ENCODE data around the gene SLC11A1.

Gene SLC11A1

DNA sequence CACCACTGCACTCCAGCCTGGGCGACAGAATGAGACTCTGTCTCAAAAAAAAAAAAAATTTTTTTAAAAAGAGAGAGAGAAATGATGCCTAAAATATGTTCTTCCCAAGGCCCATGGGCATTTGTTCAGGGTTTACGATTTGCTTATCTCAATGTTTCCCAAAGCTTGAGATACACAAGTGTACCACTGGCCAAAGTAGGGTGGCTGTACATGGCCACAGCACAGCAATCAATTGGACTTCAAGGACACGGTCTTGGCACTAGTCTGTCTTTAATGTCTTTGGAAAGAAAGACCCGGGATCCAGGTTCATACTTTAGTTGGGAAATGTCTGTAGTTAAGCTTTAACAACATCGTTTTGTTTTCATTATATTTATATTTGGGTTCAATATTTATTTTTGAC is 34.9 kb upstream of the SLC11A1 start:
- H3K27me3 ChIP-seq (ENCODE audit: insufficient read depth, low read length) = no peaks in the 10 kb centered on the region
- no peaks in the 10 kb centered on the region for H3K4me1 ChIP-seq (ENCODE audit: insufficient read depth, low read length)
- H3K4me3 ChIP-seq (ENCODE audit: low read length) = no peak overlapping the region
- no peak overlapping the region for H3K9ac ChIP-seq (ENCODE audit: low read depth, low read length)
- H3K9me3 ChIP-seq (ENCODE audit: insufficient read depth, low read depth, low read length) = peaks cover 5% of the 10 kb centered on the region
- H3K36me3 ChIP-seq (ENCODE audit: insufficient read depth, low read depth, low read length) = no peaks in the 10 kb centered on the region
- H3K27ac ChIP-seq (ENCODE audit: low read length) = no peak overlapping the region

DNA sequence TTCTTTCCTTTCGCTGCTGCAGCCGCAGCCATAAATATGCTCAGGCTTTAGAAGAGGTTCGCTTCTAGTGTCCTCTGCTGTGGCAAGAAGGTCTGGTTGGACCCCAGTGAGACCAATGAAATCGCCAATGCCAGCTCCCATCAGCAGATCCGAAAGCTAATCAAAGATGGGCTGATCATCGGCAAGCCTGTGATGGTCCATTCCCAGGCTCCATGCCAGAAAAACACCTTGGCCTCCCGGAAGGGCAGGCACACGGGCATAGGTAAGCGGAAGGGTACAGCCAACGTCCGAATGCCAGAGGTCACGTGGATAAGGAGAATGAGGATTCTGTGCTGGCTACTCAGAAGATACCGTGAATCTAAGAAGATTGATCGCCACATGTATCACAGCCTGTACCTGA is 28.0 kb upstream of the SLC11A1 start:
- H3K9me3 ChIP-seq (ENCODE audit: insufficient read depth, low read depth, low read length) = peaks cover 5% of the 10 kb centered on the region
- H3K9ac ChIP-seq (ENCODE audit: low read depth, low read length) = no peak overlapping the region
- no peaks in the 10 kb centered on the region for H3K27me3 ChIP-seq (ENCODE audit: insufficient read depth, low read length)
- H3K4me1 ChIP-seq (ENCODE audit: insufficient read depth, low read length) = no peaks in the 10 kb centered on the region; the same call in 1 of the 2 replicates
- no peak overlapping the region for H3K27ac ChIP-seq (ENCODE audit: low read length)
- no peaks in the 10 kb centered on the region for H3K36me3 ChIP-seq (ENCODE audit: insufficient read depth, low read depth, low read length)
- H3K4me3 ChIP-seq (ENCODE audit: low read length) = no peak overlapping the region

DNA sequence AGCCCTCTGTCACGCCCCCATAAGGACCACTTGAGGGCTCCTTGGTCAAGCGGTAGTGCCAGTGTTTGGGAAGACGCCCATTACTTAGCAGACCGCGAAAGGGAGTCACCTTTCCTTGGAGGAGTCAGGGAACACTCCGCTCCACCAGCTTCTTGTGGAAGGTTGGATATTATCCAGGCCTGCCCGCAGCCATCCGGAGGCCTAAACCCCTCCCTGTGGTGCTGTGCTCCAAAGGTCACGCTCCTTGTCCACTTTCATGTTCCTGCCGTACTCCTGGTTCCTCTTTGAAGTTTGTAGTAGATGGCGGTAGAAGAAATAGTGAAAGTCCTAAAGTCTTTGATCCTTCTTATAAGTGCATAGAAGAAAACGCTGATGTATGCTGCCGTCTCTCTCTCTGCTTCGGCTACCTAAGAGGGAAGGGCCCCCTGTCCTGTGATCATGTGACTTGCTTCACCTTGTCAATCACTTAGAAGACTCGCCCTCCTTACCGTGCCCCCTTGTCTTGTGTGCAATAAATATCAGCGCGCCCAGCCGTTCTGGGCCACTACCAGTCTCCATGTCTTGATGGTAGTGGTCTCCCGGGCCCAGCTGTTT is 27.1 kb upstream of the SLC11A1 start:
- H3K9ac ChIP-seq (ENCODE audit: low read depth, low read length) = no peak overlapping the region
- H3K4me1 ChIP-seq (ENCODE audit: insufficient read depth, low read length) = no peaks in the 10 kb centered on the region; the same call in 1 of the 2 replicates
- peaks cover 5% of the 10 kb centered on the region for H3K9me3 ChIP-seq (ENCODE audit: insufficient read depth, low read depth, low read length)
- no peak overlapping the region for H3K27ac ChIP-seq (ENCODE audit: low read length)
- no peaks in the 10 kb centered on the region for H3K27me3 ChIP-seq (ENCODE audit: insufficient read depth, low read length)
- H3K4me3 ChIP-seq (ENCODE audit: low read length) = no peak overlapping the region
- H3K36me3 ChIP-seq (ENCODE audit: insufficient read depth, low read depth, low read length) = no peaks in the 10 kb centered on the region

DNA sequence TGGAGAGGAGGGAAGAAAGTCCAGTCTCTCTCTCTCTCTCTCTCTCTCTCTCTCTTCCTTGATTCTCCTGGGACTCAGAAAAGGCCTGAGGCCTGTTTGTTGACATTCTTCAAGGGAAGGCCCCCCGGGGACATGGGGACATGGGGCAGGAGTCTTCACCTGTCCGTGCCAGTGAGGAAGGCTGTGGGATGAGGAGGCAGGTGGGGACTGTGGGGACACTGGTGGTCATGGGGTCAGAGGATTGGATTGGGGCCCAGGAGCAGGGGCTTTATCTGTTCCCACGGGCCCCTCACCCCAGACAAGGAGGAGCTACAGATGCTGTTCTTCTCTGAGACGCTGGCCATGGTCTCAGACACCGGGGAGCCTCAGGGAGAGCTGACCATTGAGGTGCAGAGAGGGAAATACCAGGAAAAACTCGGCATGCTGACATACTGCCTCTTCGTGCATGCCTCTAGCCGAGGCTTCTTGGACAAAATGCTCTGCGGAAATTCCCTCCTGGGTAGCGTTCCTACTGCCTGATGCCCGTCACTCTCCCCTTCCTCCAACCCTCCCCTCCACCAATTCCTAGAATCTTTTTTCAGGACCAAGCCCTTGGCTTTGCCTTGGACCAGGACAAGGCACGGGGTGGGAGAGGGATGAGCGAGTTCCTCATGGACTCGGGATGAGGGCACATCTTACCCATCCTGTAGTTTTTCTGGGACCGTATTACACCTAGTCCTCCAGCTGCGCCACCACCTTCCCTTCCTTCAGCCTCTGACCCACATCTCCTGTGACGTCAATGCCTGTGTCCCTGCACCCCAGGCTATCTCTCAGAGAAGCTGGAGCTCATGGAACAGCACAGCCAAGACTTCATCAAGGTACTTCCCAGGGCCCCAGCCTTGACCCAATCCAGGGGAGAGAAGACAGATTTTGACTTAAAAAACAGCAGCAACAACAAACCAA is 24.6 kb upstream of the SLC11A1 start:
- no peaks in the 10 kb centered on the region for H3K27me3 ChIP-seq (ENCODE audit: insufficient read depth, low read length)
- H3K4me1 ChIP-seq (ENCODE audit: insufficient read depth, low read length) = no peaks in the 10 kb centered on the region; the same call in 1 of the 2 replicates
- no peak overlapping the region for H3K9ac ChIP-seq (ENCODE audit: low read depth, low read length)
- H3K36me3 ChIP-seq (ENCODE audit: insufficient read depth, low read depth, low read length) = no peaks in the 10 kb centered on the region
- no peak overlapping the region for H3K4me3 ChIP-seq (ENCODE audit: low read length)
- no peak overlapping the region for H3K27ac ChIP-seq (ENCODE audit: low read length)
- no peaks in the 10 kb centered on the region for H3K9me3 ChIP-seq (ENCODE audit: insufficient read depth, low read depth, low read length)

DNA sequence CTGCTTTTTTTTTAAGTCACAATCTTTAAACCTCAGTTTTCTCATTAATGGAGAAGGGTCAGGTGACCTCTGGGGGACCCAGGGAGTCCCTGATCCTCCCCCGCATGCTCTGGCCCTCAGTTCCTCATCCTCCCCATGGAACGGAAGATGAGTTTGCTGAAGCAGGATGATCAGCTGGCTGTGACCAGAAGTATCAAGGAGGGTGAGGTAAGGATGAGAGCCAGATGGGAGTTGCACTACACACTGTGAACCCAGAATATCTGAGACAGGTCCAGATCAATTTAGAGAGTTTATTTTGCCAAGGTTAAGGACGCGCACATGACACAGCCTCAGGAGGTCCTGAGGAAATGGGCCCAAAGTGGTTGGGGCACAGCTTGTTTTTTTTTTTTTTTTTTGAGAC is 21.6 kb upstream of the SLC11A1 start:
- Histone ChIP-seq H3K27me3 (ENCODE audit: insufficient read depth, low read length) (no peaks in the 10 kb centered on the region), H3K9ac (ENCODE audit: low read depth, low read length) (no peak overlapping the region), H3K27ac (ENCODE audit: low read length) (no peak overlapping the region)

DNA sequence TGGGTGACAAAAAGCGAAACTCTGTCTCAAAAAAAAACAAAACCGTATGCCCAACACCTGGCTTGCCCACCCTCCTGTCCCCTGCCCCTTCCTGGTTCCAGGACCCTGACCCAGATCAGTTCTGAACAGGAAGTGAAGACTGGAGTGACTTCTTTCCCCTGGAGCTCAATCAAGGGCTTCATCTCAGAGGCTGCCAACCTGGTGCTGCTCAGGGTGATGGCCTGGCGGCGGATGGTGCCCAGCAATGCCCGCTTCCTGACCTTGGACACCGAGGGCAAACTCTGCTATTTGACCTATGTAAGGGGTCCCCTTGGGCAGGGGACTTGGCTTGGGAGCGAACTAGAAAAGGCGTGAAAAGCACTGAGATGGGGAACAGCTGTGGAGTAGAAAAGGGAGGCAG is 19.5 kb upstream of the SLC11A1 start:
- no peak overlapping the region for H3K27ac ChIP-seq (ENCODE audit: low read length)
- no peak overlapping the region for H3K4me3 ChIP-seq (ENCODE audit: low read length)
- H3K4me1 ChIP-seq (ENCODE audit: insufficient read depth, low read length) = no peaks in the 10 kb centered on the region
- no peak overlapping the region for H3K9ac ChIP-seq (ENCODE audit: low read depth, low read length)
- H3K9me3 ChIP-seq (ENCODE audit: insufficient read depth, low read depth, low read length) = no peaks in the 10 kb centered on the region
- H3K36me3 ChIP-seq (ENCODE audit: insufficient read depth, low read depth, low read length) = no peaks in the 10 kb centered on the region
- H3K27me3 ChIP-seq (ENCODE audit: insufficient read depth, low read length) = no peaks in the 10 kb centered on the region

More for the DNA sequence above, 21.6 kb upstream of the SLC11A1 start:
- H3K36me3 ChIP-seq (ENCODE audit: insufficient read depth, low read depth, low read length) = no peaks in the 10 kb centered on the region
- H3K9me3 ChIP-seq (ENCODE audit: insufficient read depth, low read depth, low read length) = no peaks in the 10 kb centered on the region
- no peak overlapping the region for H3K4me3 ChIP-seq (ENCODE audit: low read length)
- no peaks in the 10 kb centered on the region; the same call in 1 of the 2 replicates for H3K4me1 ChIP-seq (ENCODE audit: insufficient read depth, low read length)

DNA sequence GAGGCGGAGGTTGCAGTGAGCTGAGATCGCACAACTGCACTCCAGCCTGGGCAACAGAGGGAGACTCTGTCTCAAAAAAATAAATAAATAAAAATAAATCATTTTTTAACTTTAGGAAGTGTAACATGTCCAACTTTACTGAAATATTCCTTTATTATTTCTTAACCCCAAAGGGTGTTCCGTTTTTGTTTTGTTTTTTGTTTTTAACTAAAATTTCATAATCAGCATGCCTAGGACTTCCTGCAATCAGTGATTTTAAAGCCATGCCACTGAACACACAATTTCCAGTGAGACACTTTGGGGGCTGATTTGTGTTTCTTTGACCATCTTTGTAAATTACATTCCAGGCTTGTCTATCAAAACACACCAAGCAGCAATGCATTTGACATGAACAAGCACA is 18.3 kb upstream of the SLC11A1 start:
- H3K4me1 ChIP-seq (ENCODE audit: insufficient read depth, low read length) = no peaks in the 10 kb centered on the region
- H3K27me3 ChIP-seq (ENCODE audit: insufficient read depth, low read length) = peaks cover 2% of the 10 kb centered on the region; the same call in 1 of the 2 replicates
- H3K36me3 ChIP-seq (ENCODE audit: insufficient read depth, low read depth, low read length) = no peaks in the 10 kb centered on the region
- no peak overlapping the region for H3K27ac ChIP-seq (ENCODE audit: low read length)
- H3K9ac ChIP-seq (ENCODE audit: low read depth, low read length) = no peak overlapping the region
- no peak overlapping the region for H3K4me3 ChIP-seq (ENCODE audit: low read length)
- no peaks in the 10 kb centered on the region for H3K9me3 ChIP-seq (ENCODE audit: insufficient read depth, low read depth, low read length)

DNA sequence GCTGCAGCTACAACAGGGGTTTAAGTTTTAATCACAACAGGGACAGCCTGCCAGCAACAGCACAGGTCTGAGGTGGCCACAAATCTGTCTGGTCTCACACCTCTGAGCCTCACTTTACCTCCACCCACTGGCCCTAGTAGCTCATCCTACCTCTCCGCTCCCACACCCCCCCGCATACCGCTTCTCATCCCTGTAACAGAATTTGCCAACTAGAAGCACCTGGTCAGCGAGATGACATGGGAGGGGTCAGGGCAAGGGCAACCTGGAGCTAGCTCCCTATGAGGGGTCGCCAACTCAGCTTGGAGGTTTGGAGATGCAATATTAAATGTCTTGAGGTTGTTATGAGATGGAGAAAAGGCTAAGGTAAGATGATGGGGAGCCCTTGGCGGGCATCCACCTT is 17.9 kb upstream of the SLC11A1 start:
- H3K36me3 ChIP-seq (ENCODE audit: insufficient read depth, low read depth, low read length) = no peaks in the 10 kb centered on the region
- no peak overlapping the region for H3K9ac ChIP-seq (ENCODE audit: low read depth, low read length)
- H3K9me3 ChIP-seq (ENCODE audit: insufficient read depth, low read depth, low read length) = no peaks in the 10 kb centered on the region
- no peak overlapping the region for H3K27ac ChIP-seq (ENCODE audit: low read length)
- no peaks in the 10 kb centered on the region for H3K4me1 ChIP-seq (ENCODE audit: insufficient read depth, low read length)
- no peak overlapping the region for H3K4me3 ChIP-seq (ENCODE audit: low read length)
- peaks cover 7% of the 10 kb centered on the region; the same call in 1 of the 2 replicates for H3K27me3 ChIP-seq (ENCODE audit: insufficient read depth, low read length)

DNA sequence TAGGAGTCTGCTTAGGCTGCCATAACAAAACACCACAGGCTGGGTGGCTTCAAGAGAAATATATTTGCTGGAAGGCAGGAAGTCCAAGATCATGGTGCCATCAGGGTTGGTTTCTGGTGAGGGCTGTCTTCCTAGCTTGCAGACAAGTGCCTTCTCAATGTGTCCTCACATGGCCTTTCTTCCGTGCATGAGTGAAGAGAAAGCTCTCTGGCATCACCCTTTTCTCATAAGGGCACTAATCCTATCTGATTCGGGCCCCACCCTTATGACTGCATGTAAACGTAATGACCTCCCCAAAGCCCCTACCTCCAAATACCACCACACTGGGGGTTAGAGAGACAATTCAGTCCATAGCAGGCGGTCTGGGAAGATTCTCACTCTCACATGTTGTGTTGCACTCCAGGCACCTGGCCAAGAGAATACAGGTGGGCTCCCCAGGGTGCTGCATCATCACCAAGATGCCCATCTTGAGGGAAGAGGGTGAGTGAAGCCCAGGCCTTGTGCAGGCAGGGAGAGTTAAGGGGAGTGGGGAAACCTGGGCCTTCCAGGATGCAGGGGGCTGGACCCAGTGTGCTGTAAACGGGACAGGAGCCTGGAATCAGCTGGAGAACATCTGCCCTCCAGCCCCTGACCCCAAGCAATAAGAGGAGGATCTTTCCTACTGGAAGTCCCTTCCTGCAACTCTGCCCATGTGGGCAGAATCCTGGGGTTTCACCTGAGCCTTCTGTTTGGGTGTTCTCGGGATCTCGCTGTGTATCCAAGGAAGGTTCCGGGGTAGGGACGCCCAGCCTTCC is 15.3 kb upstream of the SLC11A1 start:
- Histone ChIP-seq H3K27ac (ENCODE audit: low read length) (no peak overlapping the region), H3K4me1 (ENCODE audit: insufficient read depth, low read length) (no peaks in the 10 kb centered on the region)

DNA sequence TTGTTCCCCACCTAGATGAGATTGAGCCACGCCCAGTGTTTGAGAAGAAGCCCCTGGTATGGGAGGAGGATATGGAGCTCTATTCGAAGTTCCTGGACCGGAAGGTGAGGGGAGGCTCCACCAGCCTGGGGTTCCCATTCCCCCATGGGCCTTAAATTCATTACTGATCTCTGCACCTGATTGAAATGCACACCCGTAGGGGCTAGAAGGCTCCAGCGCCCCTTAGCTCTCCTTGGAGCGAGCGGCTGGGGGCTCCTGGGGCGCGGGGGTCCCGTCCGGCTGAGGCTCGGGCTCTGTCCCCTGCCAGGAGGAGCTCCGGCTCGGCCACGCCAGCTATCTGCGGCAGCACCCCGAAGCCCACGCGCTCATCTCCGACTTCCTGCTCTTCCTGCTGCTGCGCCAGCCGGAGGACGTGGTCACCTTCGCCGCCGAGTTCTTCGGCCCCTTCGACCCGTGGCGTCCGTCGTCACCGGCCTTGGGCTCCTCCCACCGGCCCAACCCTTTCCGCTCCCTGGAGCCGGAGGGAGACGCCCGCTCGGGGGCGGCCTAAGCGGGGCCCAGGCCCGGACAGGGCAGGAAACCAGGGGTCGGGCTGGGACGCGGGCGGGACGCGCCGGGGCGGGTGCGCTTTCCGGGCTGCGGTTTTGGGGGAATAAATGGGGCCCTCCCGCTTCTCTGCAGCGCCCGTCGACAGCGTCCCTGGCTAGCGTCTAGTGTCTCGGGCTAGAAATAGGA is 14.5 kb upstream of the SLC11A1 start:
- no peaks in the 10 kb centered on the region for H3K4me1 ChIP-seq (ENCODE audit: insufficient read depth, low read length)
- H3K27me3 ChIP-seq (ENCODE audit: insufficient read depth, low read length) = peaks cover 7% of the 10 kb centered on the region; the same call in 1 of the 2 replicates
- no peaks in the 10 kb centered on the region for H3K36me3 ChIP-seq (ENCODE audit: insufficient read depth, low read depth, low read length)
- H3K4me3 ChIP-seq (ENCODE audit: low read length) = peak overlapping the region; percentile 75
- H3K9ac ChIP-seq (ENCODE audit: low read depth, low read length) = peak overlapping the region; percentile 77; the same call in 1 of the 2 replicates
- H3K9me3 ChIP-seq (ENCODE audit: insufficient read depth, low read depth, low read length) = no peaks in the 10 kb centered on the region
- no peak overlapping the region for H3K27ac ChIP-seq (ENCODE audit: low read length)

More for the DNA sequence above, 15.3 kb upstream of the SLC11A1 start:
- no peaks in the 10 kb centered on the region for H3K9me3 ChIP-seq (ENCODE audit: insufficient read depth, low read depth, low read length)
- H3K36me3 ChIP-seq (ENCODE audit: insufficient read depth, low read depth, low read length) = no peaks in the 10 kb centered on the region
- peaks cover 7% of the 10 kb centered on the region; the same call in 1 of the 2 replicates for H3K27me3 ChIP-seq (ENCODE audit: insufficient read depth, low read length)
- peak overlapping the region; percentile 77; the same call in 1 of the 2 replicates for H3K9ac ChIP-seq (ENCODE audit: low read depth, low read length)
- H3K4me3 ChIP-seq (ENCODE audit: low read length) = peak overlapping the region; percentile 75

DNA sequence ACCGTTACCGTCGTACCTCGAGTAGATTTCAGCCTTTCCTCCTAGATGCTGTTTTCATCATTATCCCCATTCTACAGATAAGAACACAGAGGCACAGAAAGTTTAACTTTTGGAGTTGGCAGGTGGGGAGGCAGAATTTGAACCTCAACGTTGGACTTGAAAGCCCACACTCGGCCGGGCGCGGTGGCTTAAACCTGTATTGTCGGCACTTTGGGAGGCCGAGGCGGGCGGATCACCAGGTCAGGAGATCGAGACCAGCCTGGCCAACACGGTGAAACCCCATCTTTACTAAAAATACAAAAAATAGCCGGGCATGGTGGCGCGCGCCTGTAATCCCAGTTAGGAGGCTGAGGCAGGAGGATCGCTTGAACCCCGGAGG is 13.9 kb upstream of the SLC11A1 start:
- H3K27ac ChIP-seq (ENCODE audit: low read length) = no peak overlapping the region
- peak overlapping the region; percentile 34; the same call in 1 of the 2 replicates for H3K9ac ChIP-seq (ENCODE audit: low read depth, low read length)
- no peaks in the 10 kb centered on the region for H3K4me1 ChIP-seq (ENCODE audit: insufficient read depth, low read length)
- H3K9me3 ChIP-seq (ENCODE audit: insufficient read depth, low read depth, low read length) = no peaks in the 10 kb centered on the region
- peaks cover 7% of the 10 kb centered on the region; the same call in 1 of the 2 replicates for H3K27me3 ChIP-seq (ENCODE audit: insufficient read depth, low read length)
- H3K36me3 ChIP-seq (ENCODE audit: insufficient read depth, low read depth, low read length) = no peaks in the 10 kb centered on the region
- H3K4me3 ChIP-seq (ENCODE audit: low read length) = peak overlapping the region; percentile 75
